Naive B cell (primary cell): ENCODE results near the gene ADAM33. TPM values are rescaled to one million over a fixed set of nuclear protein-coding genes. Genes with fewer than 3 reads are reported as not detected.

Experiments
- ATAC-seq, 2 donors: fragments of 150-1000 bp; cut with Tn5 transposase; 2 replicates each; pipeline ENCODE4 v1.10.0; 2021; ENCODE audit warnings: low read depth in 2 of 2, mild to moderate bottlenecking in 2 of 2, moderate library complexity in 2 of 2
- DNase-seq: peaks from one replicate; pipeline ENCODE4 v3.0.0; 2022
- H3K27ac Mint-ChIP-seq, 6 donors: one replicate each; pipeline ENCODE4 v1.8.0; 2020 to 2022; ENCODE audit warnings: mild to moderate bottlenecking in 6 of 6, mixed read lengths in 6 of 6, moderate library complexity in 5 of 6, inconsistent platforms in 2 of 6
- H3K27me3 Mint-ChIP-seq, 3 donors: one replicate each; pipeline ENCODE4 v1.8.0; 2021 to 2022; ENCODE audit warnings: mixed read lengths in 3 of 3, mild to moderate bottlenecking in 1 of 3
- H3K36me3 Mint-ChIP-seq, 2 donors: one replicate each; pipeline ENCODE4 v1.8.0; 2020 to 2022; ENCODE audit warnings: mixed read lengths in 2 of 2, inconsistent platforms in 1 of 2, mild to moderate bottlenecking in 1 of 2
- H3K4me1 Mint-ChIP-seq, 3 donors: one replicate each; pipeline ENCODE4 v1.8.0; 2020 to 2022; ENCODE audit warnings: mixed read lengths in 3 of 3, inconsistent platforms in 1 of 3, mild to moderate bottlenecking in 1 of 3, moderate library complexity in 1 of 3
- H3K4me3 Mint-ChIP-seq, 8 donors: one replicate each; pipeline ENCODE4 v1.8.0; 2020 to 2022; ENCODE audit warnings: mild to moderate bottlenecking in 8 of 8, mixed read lengths in 8 of 8, moderate library complexity in 8 of 8, inconsistent platforms in 2 of 8
- H3K9me3 Mint-ChIP-seq, 7 donors: one replicate each; pipeline ENCODE4 v1.8.0; 2020 to 2022; ENCODE audit warnings: mixed read lengths in 7 of 7, mild to moderate bottlenecking in 5 of 7, inconsistent platforms in 2 of 7, moderate library complexity in 1 of 7
- polyA plus RNA-seq, 6 donors: library from polyadenylated mRNA; unstranded; fragments of 300-500 nt; fragmentation: Illumina TruSeq; gene quantifications; one replicate each; pipeline ENCODE4 v1.2.3, GENCODE V29; 2021; ENCODE audit warnings: low read depth in 6 of 6

The ADAM33 gene
- polyA plus RNA-seq, 6 donors from 2014 or later, result not detected

GRCh38 chr20:3719046-3719445 is 37.2 kb upstream of the ADAM33 start:
- Mint-ChIP-seq H3K4me1 (peaks cover 0 to 9% (median 0%) of the 10 kb centered on the region in 3 donors), H3K9me3 (peaks cover 0 to 2% (median 0%) of the 10 kb centered on the region in 7 donors), H3K4me3 (no peak overlapping the region), H3K27me3 (peaks cover 8 to 32% (median 28%) of the 10 kb centered on the region in 3 donors), H3K36me3 (no peaks in the 10 kb centered on the region), H3K27ac (no peak overlapping the region)
- DNase-seq (no peak), ATAC-seq (no peak)

- H3K4me1 Mint-ChIP-seq, result peaks cover 0 to 9% (median 8%) of the 10 kb centered on the region in 3 donors
- H3K4me3 Mint-ChIP-seq, result no peak overlapping the region
- DNase-seq (peak; percentile 12), ATAC-seq (peak; percentile 45 to 55)
- no peaks in the 10 kb centered on the region for H3K36me3 Mint-ChIP-seq
- H3K27ac Mint-ChIP-seq, result peak overlapping the region in 1 of 6 donors; percentile 48
- peaks cover 9 to 34% (median 32%) of the 10 kb centered on the region in 3 donors for H3K27me3 Mint-ChIP-seq
- H3K9me3 Mint-ChIP-seq, result peaks cover 0 to 2% (median 0%) of the 10 kb centered on the region in 7 donors
These were observed 34.5 kb upstream of the ADAM33 start for GRCh38 chr20:3716195-3716834.

DNA sequence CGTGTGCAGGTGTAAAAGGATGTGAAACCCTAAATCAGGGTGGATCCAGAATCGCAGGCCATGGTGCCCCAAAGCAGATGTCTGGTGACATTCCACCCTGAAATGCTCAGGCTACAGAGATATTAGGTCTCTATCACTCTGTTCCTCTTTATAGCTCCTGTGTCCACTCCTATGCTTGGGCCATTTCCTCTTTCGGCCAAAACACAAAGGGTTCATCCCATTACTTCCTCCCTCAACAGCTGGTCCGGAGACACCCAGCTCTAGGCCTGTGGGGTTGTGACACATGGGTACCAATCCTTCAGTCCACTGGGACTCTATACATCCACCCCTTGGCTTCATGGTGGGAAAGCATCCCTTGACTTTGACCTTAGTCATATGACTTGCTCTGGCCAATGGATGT is 32.3 kb upstream of the ADAM33 start:
- H3K27me3 Mint-ChIP-seq, result peaks cover 7 to 29% (median 24%) of the 10 kb centered on the region in 3 donors
- DNase-seq, result no peak
- H3K9me3 Mint-ChIP-seq, result no peaks in the 10 kb centered on the region
- peaks cover 0 to 8% (median 0%) of the 10 kb centered on the region in 3 donors for H3K4me1 Mint-ChIP-seq
- peak overlapping the region in 1 of 6 donors; percentile 47 for H3K27ac Mint-ChIP-seq
- no peaks in the 10 kb centered on the region for H3K36me3 Mint-ChIP-seq
- ATAC-seq, result no peak
- H3K4me3 Mint-ChIP-seq, result no peak overlapping the region

- H3K27ac Mint-ChIP-seq, result peak within 1 kb of the TSS in 2 of 6 donors; percentile 30 to 80
- peaks cover 11 to 29% (median 16%) of the 10 kb centered on the region in 3 donors for H3K27me3 Mint-ChIP-seq
- no peak for ATAC-seq
These were observed 30.6 kb upstream of the ADAM33 start, which contains the start of gene SIGLEC1 for GRCh38 chr20:3712279-3712873. SIGLEC1 (minus strand) TSS chr20:3712600; CDS start chr20:3707128, 5,472 bp downstream.

DNA sequence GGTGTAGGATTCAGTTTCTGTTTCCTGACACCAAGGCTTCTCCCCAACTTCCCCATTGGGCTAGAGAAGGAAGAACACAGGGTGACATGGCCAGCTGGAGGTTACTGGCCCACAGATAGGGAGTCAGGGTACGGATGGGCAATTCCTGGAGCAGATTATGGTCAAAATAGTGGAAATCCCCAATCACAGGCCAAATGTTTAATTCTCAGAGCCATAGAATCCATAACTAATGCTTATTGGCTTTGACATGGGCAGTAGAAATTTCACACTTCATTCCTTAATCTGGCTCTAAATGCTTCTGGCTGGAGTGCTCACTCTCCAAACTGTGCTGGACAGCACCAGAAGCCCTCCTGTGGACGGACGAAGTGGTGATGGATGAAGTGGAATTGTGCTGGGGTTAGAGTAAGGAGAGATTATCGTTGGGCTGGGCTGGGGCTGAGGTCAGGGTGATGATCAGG is 29.7 kb upstream of the ADAM33 start:
- Mint-ChIP-seq H3K27me3 (peaks cover 11 to 30% (median 14%) of the 10 kb centered on the region in 3 donors), H3K36me3 (no peaks in the 10 kb centered on the region), H3K4me1 (peaks cover 0 to 8% (median 0%) of the 10 kb centered on the region in 3 donors), H3K9me3 (peaks cover 0 to 3% (median 0%) of the 10 kb centered on the region in 7 donors), H3K4me3 (no peak overlapping the region), H3K27ac (peak overlapping the region in 2 of 6 donors; percentile 30 to 42)
- ATAC-seq (no peak), DNase-seq (no peak)

More at GRCh38 chr20:3712279-3712873, 30.6 kb upstream of the ADAM33 start, which contains the start of gene SIGLEC1:
- H3K4me1 Mint-ChIP-seq, result peaks cover 0 to 8% (median 0%) of the 10 kb centered on the region in 3 donors
- no peak within 1 kb of the TSS for H3K4me3 Mint-ChIP-seq
- H3K36me3 Mint-ChIP-seq, result no peaks in the 10 kb centered on the region
- H3K9me3 Mint-ChIP-seq, result peaks cover 0 to 3% (median 0%) of the 10 kb centered on the region in 7 donors
- no peak for DNase-seq

DNA sequence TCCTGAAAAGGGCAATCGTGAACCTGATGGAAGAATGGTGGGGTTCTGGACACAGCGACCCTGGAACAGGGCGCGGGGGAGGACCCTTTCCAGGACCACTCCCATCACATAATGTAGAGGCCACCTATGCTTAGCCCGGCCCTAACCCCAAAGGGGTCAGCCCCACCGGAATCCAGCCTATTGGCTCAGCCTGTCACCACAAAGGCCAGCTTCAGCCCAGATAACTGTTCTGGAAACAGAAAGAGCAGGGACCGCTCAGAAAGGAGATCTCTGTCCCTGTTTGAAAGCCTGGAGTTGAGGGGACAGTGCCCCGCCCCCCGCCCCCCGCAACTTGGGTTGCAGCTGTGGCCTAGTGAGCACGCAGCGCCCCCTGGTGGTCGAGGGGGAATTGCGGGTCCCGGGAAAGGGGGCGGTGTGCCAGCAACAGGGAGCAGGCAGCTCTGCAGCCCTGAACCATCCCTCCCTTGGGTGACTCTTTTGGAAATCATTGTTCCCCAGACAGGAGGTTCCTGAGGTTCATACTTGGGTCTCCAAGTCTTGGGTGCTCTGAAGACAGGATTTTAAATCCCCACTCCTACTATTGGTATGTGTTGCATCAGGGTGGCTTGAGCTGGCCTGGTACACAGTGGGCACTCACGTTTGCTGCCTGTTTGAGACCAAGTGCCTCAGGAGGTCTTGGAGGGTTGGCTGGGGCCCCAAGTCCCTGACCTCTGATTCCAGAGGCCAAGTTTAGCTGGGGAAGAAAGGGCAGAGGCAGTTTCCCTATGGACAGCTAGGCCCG is 29.1 kb upstream of the ADAM33 start:
- DNase-seq (peak; percentile 51), ATAC-seq (peak; percentile 56 to 58)
- peaks cover 0 to 8% (median 0%) of the 10 kb centered on the region in 3 donors for H3K4me1 Mint-ChIP-seq
- peaks cover 11 to 30% (median 14%) of the 10 kb centered on the region in 3 donors for H3K27me3 Mint-ChIP-seq
- no peaks in the 10 kb centered on the region for H3K36me3 Mint-ChIP-seq
- peaks cover 0 to 3% (median 0%) of the 10 kb centered on the region in 7 donors for H3K9me3 Mint-ChIP-seq
- peak overlapping the region in 2 of 6 donors; percentile 42 to 79 for H3K27ac Mint-ChIP-seq
- no peak overlapping the region for H3K4me3 Mint-ChIP-seq

- DNase-seq (no peak), ATAC-seq (no peak)
- Mint-ChIP-seq H3K4me1 (peaks cover 0 to 8% (median 0%) of the 10 kb centered on the region in 3 donors), H3K4me3 (no peak overlapping the region), H3K27me3 (peaks cover 11 to 31% (median 14%) of the 10 kb centered on the region in 3 donors), H3K36me3 (no peaks in the 10 kb centered on the region), H3K27ac (no peak overlapping the region), H3K9me3 (peaks cover 0 to 3% (median 0%) of the 10 kb centered on the region in 7 donors)
These were observed 28.2 kb upstream of the ADAM33 start for GRCh38 chr20:3710011-3710466.

DNA sequence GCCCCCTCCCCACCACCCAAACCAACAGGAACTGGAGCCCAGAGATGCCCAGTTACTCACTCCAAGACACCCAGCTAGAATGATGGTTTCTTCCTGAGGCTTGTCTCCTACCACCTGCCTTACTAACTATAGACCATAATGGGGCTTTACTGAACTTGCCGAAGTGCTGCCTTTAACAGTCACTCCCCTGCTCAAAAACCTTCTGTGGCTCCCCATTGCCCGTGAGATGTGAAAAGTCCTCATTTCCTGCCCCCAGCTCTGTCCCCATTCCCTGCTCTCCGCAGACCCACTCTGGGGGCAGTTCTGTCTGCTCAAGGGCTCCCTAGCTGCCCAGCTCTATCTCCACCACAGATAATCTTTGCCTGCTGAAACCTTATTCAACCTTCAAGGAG is 25.7 kb upstream of the ADAM33 start:
- ATAC-seq (no peak), DNase-seq (no peak)
- Mint-ChIP-seq H3K27me3 (peaks cover 14 to 38% (median 24%) of the 10 kb centered on the region in 3 donors), H3K27ac (no peak overlapping the region), H3K4me1 (peaks cover 0 to 8% (median 0%) of the 10 kb centered on the region in 3 donors), H3K9me3 (peaks cover 0 to 3% (median 0%) of the 10 kb centered on the region in 7 donors), H3K36me3 (no peaks in the 10 kb centered on the region), H3K4me3 (no peak overlapping the region)

DNA sequence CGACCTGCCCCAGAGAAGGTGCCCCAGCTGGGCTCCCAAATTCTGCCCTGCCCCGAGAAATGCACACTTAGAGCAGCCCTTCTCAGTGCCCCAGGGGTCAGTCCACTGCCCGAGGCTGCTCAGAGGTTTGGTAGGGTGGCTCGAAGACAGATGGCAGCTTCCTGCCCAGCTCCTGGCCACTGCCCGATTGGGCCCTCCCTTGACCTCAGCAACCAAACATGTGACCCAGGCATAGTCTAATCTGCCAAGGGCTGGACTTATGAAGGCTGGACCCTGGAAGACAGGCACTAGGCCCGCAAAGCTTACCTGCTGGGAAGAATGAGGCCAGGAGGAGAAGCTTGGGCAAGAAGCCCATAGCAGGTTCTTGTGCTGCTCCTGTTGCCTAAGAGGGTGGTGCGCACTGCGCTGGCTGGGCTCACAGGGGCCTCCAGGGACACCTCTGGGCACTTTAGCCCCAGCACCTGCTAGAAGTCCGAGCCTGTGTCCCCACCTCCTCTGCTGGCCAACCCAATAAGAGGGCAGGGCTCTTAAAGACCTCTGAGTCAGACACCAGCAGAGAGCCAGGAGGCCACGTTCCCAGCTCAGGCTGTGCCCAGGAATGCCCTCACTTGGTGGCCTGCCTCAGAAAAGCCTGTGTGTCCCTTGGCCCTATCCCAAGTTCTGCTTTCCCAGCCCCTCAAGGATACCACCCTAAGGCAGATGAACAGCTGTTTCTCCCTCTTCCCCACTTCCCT is 25.1 kb upstream of the ADAM33 start:
- Mint-ChIP-seq H3K4me3 (no peak overlapping the region), H3K27me3 (peaks cover 15 to 35% (median 19%) of the 10 kb centered on the region in 3 donors), H3K4me1 (peaks cover 0 to 7% (median 0%) of the 10 kb centered on the region in 3 donors), H3K36me3 (no peaks in the 10 kb centered on the region), H3K27ac (no peak overlapping the region), H3K9me3 (peaks cover 0 to 3% (median 0%) of the 10 kb centered on the region in 7 donors)
- ATAC-seq (no peak), DNase-seq (no peak)

GRCh38 chr20:3705970-3706739 is 24.3 kb upstream of the ADAM33 start:
- no peak overlapping the region for H3K27ac Mint-ChIP-seq
- H3K4me1 Mint-ChIP-seq, result no peaks in the 10 kb centered on the region
- ATAC-seq (no peak), DNase-seq (no peak)
- H3K9me3 Mint-ChIP-seq, result peaks cover 0 to 3% (median 0%) of the 10 kb centered on the region in 7 donors
- H3K27me3 Mint-ChIP-seq, result peaks cover 9 to 27% (median 11%) of the 10 kb centered on the region in 3 donors
- H3K36me3 Mint-ChIP-seq, result no peaks in the 10 kb centered on the region
- H3K4me3 Mint-ChIP-seq, result no peak overlapping the region

- Mint-ChIP-seq H3K4me1 (no peaks in the 10 kb centered on the region), H3K36me3 (no peaks in the 10 kb centered on the region), H3K9me3 (peaks cover 0 to 3% (median 0%) of the 10 kb centered on the region in 7 donors), H3K27ac (no peak overlapping the region), H3K4me3 (no peak overlapping the region), H3K27me3 (peaks cover 8 to 21% (median 10%) of the 10 kb centered on the region in 3 donors)
- ATAC-seq, result no peak
- DNase-seq, result no peak
These were observed 23.7 kb upstream of the ADAM33 start for GRCh38 chr20:3705491-3705969.

DNA sequence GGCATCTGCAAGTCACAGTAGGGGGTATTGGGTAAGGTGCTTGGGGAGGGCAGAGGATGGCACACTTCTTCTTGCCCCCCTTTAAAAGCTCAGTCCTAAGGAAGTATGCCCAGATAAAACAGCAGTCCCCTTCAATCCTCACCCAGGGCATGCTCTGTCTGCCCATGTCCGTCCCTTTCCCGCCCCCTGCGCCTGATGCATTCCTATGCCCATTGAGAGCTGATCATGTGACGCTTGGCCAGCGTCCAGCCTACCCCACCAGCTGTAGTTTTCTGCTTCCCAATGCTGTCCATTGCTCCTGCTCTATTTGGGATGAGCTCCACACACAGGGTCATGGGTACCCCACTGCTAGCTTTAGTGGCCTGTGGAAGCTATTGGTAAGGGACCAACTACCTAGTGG is 22.3 kb upstream of the ADAM33 start:
- H3K27me3 Mint-ChIP-seq, result peaks cover 8 to 21% (median 12%) of the 10 kb centered on the region in 3 donors
- DNase-seq (no peak), ATAC-seq (no peak)
- no peak overlapping the region for H3K4me3 Mint-ChIP-seq
- no peak overlapping the region for H3K27ac Mint-ChIP-seq
- H3K9me3 Mint-ChIP-seq, result peaks cover 0 to 3% (median 0%) of the 10 kb centered on the region in 7 donors
- H3K4me1 Mint-ChIP-seq, result no peaks in the 10 kb centered on the region
- no peaks in the 10 kb centered on the region for H3K36me3 Mint-ChIP-seq
